IPS-20b (cell line): ENCODE results near the gene SMIM32.

ENCODE experiments used
- H3K27ac ChIP-seq: one replicate; pipeline ENCODE4 v1.5.1; 2013; ENCODE audit warnings: low read length
- H3K27me3 ChIP-seq: 2 replicates; pipeline ENCODE4 v1.6.1; 2013; ENCODE audit warnings: mild to moderate bottlenecking, low read length, inconsistent platforms; ENCODE audit not compliant: insufficient read depth
- H3K36me3 ChIP-seq: 2 replicates; pipeline ENCODE4 v1.6.1; 2013; ENCODE audit warnings: low read depth, mild to moderate bottlenecking, inconsistent platforms, low read length, moderate library complexity; ENCODE audit not compliant: insufficient read depth
- H3K4me1 ChIP-seq: 2 replicates; pipeline ENCODE4 v1.6.1; 2013; ENCODE audit warnings: mild to moderate bottlenecking, control low read depth, inconsistent platforms, low read length, moderate library complexity; ENCODE audit not compliant: insufficient read depth
- H3K4me3 ChIP-seq: 2 replicates; pipeline ENCODE4 v1.5.1; 2013; ENCODE audit warnings: mild to moderate bottlenecking, low read length, inconsistent platforms
- H3K9ac ChIP-seq: 2 replicates; pipeline ENCODE4 v1.6.1; 2013; ENCODE audit warnings: low read depth, mild to moderate bottlenecking, inconsistent platforms, low read length, moderate library complexity
- H3K9me3 ChIP-seq: 2 replicates; pipeline ENCODE4 v1.6.1; 2013; ENCODE audit warnings: mild to moderate bottlenecking, low read depth, low read length, inconsistent platforms; ENCODE audit not compliant: insufficient read depth

The SMIM32 gene

GRCh38 chr5:136147632-136148031 is 45.3 kb downstream of the SMIM32 start:
- no peaks in the 10 kb centered on the region for H3K27me3 ChIP-seq
- H3K4me3 ChIP-seq: no peak overlapping the region
- peaks cover 16% of the 10 kb centered on the region for H3K36me3 ChIP-seq
- no peak overlapping the region for H3K27ac ChIP-seq
- H3K4me1 ChIP-seq: 0 out of 2 replicates have a peak, but pooled peaks cover 3% of the 10 kb centered on the region
- H3K9me3 ChIP-seq: no peaks in the 10 kb centered on the region
- H3K9ac ChIP-seq: no peak overlapping the region

DNA sequence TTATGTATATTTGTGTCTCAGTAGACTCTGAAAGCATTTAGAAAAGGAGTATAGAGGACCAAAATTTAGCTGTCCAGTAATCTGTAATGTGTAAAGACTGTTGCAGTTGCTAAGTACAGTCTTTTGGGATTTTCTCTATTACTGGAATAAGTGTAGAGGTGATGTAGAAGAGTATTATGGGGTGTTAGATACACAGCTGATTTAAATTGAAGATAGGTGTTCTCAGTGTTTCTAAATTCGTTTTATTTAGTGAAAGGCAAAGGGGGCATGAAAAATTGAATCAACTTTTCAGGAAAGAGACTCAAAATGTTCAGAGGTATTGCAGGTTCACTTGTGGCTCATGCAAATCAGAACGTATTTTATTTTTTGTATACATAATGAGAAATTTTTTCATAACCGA is 46.8 kb downstream of the SMIM32 start:
- Histone ChIP-seq H3K4me1 (0 out of 2 replicates have a peak, but pooled peaks cover 3% of the 10 kb centered on the region), H3K9ac (no peak overlapping the region), H3K27ac (no peak overlapping the region), H3K4me3 (no peak overlapping the region), H3K27me3 (no peaks in the 10 kb centered on the region), H3K36me3 (peaks cover 2% of the 10 kb centered on the region; the same call in 1 of the 2 replicates), H3K9me3 (no peaks in the 10 kb centered on the region)

- Histone ChIP-seq H3K4me1 (0 out of 2 replicates have a peak, but pooled peaks cover 3% of the 10 kb centered on the region), H3K9me3 (no peaks in the 10 kb centered on the region), H3K27me3 (no peaks in the 10 kb centered on the region)
These were observed 47.9 kb downstream of the SMIM32 start for GRCh38 chr5:136145030-136145429.

GRCh38 chr5:136143763-136144162 is 49.2 kb downstream of the SMIM32 start:
- Histone ChIP-seq H3K27me3 (no peaks in the 10 kb centered on the region), H3K4me1 (no peaks in the 10 kb centered on the region), H3K9me3 (no peaks in the 10 kb centered on the region), H3K4me3 (no peak overlapping the region), H3K36me3 (no peaks in the 10 kb centered on the region), H3K27ac (no peak overlapping the region), H3K9ac (no peak overlapping the region)

More at GRCh38 chr5:136145030-136145429, 47.9 kb downstream of the SMIM32 start:
- Histone ChIP-seq H3K36me3 (no peaks in the 10 kb centered on the region), H3K27ac (no peak overlapping the region), H3K9ac (no peak overlapping the region), H3K4me3 (no peak overlapping the region)

DNA sequence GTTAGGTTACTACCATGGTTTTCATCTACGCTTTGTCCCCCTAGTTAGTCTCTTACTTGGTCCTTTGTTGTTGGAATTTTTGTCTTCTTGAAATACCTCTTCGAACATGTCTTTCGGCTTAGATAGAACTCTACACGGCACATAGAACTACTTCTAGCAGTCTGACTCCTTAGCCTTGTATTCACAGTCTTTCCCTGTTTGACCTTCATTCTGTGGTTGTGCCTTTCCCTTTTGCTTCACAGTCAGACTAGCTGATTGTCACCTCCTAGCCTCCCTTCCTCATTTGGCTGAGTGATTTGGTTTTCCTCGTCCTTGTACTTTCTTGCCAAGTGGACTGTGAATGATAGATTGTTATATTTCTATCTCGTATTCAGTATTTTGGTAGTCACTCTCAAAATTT is 49.6 kb downstream of the SMIM32 start:
- no peak overlapping the region for H3K9ac ChIP-seq
- no peak overlapping the region for H3K27ac ChIP-seq
- no peaks in the 10 kb centered on the region for H3K4me1 ChIP-seq
- H3K9me3 ChIP-seq: no peaks in the 10 kb centered on the region
- H3K4me3 ChIP-seq: no peak overlapping the region
- H3K36me3 ChIP-seq: no peaks in the 10 kb centered on the region
- no peaks in the 10 kb centered on the region for H3K27me3 ChIP-seq

DNA sequence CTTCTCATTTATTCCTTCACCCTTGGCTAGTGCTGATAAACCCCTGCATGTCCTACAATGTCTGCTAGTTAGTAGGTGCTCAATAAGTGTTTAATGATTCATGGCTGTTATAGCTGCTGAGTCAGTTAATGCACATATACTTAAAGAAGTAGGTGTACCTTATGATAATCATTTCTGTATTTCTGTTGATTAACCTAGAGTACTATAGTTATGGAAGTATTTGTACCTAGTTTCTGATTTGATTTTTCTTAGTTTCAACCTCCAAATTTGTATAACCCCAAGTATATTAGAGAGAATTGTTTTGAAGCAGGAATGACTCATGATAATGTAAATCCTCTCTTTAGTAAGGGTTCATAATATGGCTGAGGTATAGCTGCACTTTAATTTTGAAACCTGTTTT is 51.4 kb downstream of the SMIM32 start:
- Histone ChIP-seq H3K4me3 (no peak overlapping the region), H3K36me3 (no peaks in the 10 kb centered on the region), H3K9ac (no peak overlapping the region), H3K4me1 (peaks cover 3% of the 10 kb centered on the region; the same call in 1 of the 2 replicates), H3K9me3 (no peaks in the 10 kb centered on the region), H3K27ac (no peak overlapping the region), H3K27me3 (no peaks in the 10 kb centered on the region)
